SK-N-MC (cell line): ENCODE results near the gene RIF1.

Source experiments
- EZH2 ChIP-seq: fragments of 200-600 bp; sonication (generic); IDR thresholded peaks from one replicate; pipeline ENCODE4 v1.6.1; 2017; ENCODE audit warnings: antibody characterized with exemption
- FOXP2 ChIP-seq: optimal IDR thresholded peaks from 2 replicates; pipeline ENCODE3; 2011; ENCODE audit warnings: mild to moderate bottlenecking, moderate library complexity; ENCODE audit not compliant: insufficient read depth; ENCODE audit errors: extremely low read length, control extremely low read depth
- POLR2AphosphoS5 ChIP-seq: IDR thresholded peaks from 2 replicates; pipeline ENCODE4 v1.6.1; 2012; ENCODE audit warnings: mild to moderate bottlenecking, low read depth, low read length, borderline replicate concordance

- TF ChIP-seq EZH2 (no peak), POLR2AphosphoS5 (no peak), FOXP2 (no peak)
Measured at GRCh38 chr2:151484100-151484499, 74.4 kb downstream of the RIF1 start.
